Measurements from ENCODE around the gene SLC37A1.

SLC37A1 gene

DNA sequence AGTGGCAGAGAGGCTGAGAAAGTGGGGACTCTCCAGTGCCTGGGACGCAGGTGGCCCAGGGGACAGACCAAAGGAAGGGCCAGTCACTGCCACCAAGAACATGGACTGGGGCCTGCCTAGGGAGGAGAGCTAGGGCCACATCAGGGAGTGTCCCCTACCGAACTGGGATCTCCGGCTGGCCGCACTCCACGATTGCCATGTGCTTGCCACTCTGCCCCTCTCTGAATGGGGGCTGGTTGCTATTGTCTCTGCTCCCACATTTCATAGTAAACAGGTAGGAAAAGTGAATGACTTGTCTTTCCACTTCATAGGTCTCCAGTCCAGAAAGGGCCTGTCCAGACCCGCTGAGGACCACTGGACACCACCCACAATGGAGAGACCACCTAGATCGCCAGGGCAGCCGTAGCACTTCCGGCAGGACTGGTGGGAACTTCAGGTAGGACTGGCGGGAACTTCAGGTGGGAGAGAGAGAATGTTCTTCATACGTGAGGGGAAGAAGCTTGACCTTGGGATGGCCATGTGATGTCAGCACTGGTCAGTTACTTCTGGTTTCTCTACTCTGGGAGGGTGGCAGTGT, 84.6 kb downstream of the SLC37A1 start:
- Histone ChIP-seq H3K27ac (no peak overlapping the region), H3K4me3 (no peak overlapping the region)
- TF ChIP-seq, protein P1, sequence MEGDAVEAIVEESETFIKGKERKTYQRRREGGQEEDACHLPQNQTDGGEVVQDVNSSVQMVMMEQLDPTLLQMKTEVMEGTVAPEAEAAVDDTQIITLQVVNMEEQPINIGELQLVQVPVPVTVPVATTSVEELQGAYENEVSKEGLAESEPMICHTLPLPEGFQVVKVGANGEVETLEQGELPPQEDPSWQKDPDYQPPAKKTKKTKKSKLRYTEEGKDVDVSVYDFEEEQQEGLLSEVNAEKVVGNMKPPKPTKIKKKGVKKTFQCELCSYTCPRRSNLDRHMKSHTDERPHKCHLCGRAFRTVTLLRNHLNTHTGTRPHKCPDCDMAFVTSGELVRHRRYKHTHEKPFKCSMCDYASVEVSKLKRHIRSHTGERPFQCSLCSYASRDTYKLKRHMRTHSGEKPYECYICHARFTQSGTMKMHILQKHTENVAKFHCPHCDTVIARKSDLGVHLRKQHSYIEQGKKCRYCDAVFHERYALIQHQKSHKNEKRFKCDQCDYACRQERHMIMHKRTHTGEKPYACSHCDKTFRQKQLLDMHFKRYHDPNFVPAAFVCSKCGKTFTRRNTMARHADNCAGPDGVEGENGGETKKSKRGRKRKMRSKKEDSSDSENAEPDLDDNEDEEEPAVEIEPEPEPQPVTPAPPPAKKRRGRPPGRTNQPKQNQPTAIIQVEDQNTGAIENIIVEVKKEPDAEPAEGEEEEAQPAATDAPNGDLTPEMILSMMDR (IDR thresholded peaks at IDR 0.05): no peak
- no peak for DNase-seq (ENCODE audit: low spot score)

DNA sequence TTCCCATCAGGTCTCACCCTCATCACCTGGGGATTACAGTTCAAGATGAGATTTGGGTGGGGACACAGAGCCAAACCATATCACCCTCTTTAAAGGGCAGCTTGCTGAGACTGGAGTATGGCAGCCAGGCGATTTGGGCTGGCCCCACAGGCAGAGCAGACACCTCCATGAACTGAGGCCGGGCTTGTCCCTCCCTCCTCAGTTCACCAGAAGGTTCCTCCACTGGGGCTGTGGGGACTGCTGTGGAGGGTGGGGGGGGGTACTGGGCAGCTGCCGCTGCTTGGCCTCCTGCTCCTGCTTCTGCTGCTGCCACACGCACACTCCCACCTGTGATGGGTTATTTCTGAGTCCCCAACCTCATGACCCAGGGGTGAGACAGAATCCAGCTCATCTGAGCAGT, 85.8 kb downstream of the SLC37A1 start:
- H3K27ac ChIP-seq: no peak overlapping the region
- H3K4me3 ChIP-seq: no peak overlapping the region
- TF ChIP-seq, protein P1 (IDR thresholded peaks at IDR 0.05): no peak
- no peak for DNase-seq (ENCODE audit: low spot score)

DNA sequence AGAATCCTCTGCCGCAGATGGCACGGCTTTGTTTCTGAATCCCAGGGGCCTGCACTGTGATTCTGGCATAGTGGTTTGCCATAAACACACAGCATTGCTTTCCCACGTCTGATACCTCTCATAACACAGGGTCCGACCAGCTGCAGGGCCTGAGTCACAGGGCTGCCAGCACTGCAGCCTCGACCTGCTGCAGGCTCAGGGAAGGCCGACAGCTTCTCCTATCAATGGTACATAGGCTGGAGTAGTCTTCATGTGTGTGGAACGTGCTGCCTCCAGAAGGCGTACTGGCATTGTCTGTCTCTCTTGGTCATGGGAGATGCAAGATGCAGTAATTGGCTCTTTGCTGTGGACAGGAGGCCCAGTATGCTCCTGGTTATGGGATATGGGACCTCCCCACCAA, 86.3 kb downstream of the SLC37A1 start:
- no peak for DNase-seq (ENCODE audit: low spot score)
- H3K4me3 ChIP-seq: no peak overlapping the region
- TF ChIP-seq, protein P1 (IDR thresholded peaks at IDR 0.05): no peak
- no peak overlapping the region for H3K27ac ChIP-seq

GRCh38 chr21:42601656-42602055, 88.0 kb downstream of the SLC37A1 start:
- no peak overlapping the region for H3K27ac ChIP-seq
- no peak overlapping the region for H3K4me3 ChIP-seq
- DNase-seq (ENCODE audit: low spot score): no peak
- TF ChIP-seq, protein P1 (IDR thresholded peaks at IDR 0.05): no peak

DNA sequence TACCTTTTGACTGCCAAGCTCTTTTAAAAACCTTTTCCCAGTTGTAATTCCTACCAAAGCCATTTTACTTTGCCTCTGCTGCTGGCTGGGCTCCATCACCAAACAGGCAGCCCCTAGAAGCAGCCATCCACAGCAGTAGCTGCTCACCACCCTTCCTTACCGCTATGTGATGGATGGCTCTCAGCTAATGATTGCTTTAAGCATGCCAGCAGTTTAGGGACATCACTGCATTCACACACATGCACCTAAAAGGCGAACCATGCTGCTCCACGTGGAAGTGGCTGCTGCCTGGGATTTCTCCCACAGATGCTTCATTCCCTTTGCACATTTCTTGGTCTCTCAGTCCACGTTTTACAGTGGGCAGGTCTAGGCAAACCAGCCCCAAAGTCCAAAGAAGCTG, 93.5 kb downstream of the SLC37A1 start:
- Histone ChIP-seq H3K4me3 (no peak overlapping the region), H3K27ac (no peak overlapping the region)
- DNase-seq (ENCODE audit: low spot score): no peak
- TF ChIP-seq, protein P1 (IDR thresholded peaks at IDR 0.05): no peak

DNA sequence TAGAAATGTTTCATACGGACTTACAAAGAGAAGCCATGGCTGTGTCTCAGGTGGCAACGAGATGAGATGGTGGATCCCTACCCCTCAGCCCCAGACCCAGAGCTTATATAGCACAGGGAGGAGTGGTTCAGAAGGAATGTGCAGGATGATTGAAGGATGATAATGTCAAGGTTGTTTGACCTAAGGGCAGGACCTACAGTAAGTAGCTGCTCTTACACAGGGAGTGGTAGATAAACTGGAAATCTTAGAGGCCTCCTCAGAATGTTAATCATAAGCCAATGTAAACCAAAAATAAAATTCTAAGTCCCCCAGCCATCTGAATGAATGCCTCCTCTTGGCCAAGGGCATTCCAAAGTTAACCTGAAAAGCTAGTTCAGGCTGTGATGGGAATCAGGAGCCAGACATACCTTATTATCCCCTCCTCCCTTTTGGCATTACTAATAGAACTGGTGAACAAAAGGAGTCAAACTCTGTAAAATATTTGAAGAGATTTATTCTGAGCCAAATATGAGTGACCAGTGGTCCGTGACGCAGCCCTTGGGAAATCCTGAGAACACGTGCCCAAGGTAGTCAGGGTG, 94.0 kb downstream of the SLC37A1 start:
- H3K27ac ChIP-seq: no peak overlapping the region
- DNase-seq (ENCODE audit: low spot score): no peak
- TF ChIP-seq, protein P1 (IDR thresholded peaks at IDR 0.05): no peak
- no peak overlapping the region for H3K4me3 ChIP-seq

DNA sequence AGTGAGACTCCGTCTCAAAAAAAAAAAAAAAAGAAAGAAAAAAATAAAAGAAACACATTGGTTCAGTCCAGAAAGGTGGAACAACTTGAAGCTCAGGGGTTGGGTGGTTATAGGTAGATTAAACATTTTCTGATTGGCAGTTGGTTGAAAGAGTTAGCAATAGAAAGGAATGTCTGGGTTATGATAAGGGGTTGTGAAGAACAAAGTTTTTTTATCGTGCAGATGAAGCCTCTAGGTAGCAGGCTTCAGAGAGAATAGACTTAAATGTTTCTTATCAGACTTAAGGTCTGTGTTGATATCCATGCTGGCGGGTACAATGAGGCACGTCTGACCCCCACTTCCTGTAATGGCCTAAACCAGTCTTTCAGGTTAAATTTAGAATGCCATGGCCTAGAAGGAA, 94.8 kb downstream of the SLC37A1 start:
- DNase-seq (ENCODE audit: low spot score): no peak
- TF ChIP-seq, protein P1 (IDR thresholded peaks at IDR 0.05): no peak
- no peak overlapping the region for H3K27ac ChIP-seq
- H3K4me3 ChIP-seq: no peak overlapping the region

All from coronary artery (tissue), 2 donors.